CD14-positive monocyte (primary cell): ENCODE results near the gene TTLL10. TPM values are rescaled to one million over a fixed set of nuclear protein-coding genes. Genes with fewer than 3 reads are reported as not detected.

Experiments used
- DNase-seq, 3 donors: peaks; one replicate each; pipeline ENCODE4 v3.0.0-alpha.2; 2011 to 2022
- H2AFZ ChIP-seq: 2 replicates; pipeline ENCODE4 v1.6.0; 2012; ENCODE audit warnings: mild to moderate bottlenecking, low read depth, low read length, inconsistent platforms; ENCODE audit not compliant: insufficient read depth, poor library complexity, severe bottlenecking
- H3K27ac ChIP-seq, 2 donors: 1 replicate in 1 of 2; 2 replicates in 1 of 2; pipeline ENCODE4 v1.5.1; 2012 to 2013; ENCODE audit warnings: low read length in 2 of 2, control low read depth in 1 of 2, inconsistent platforms in 1 of 2, low read depth in 1 of 2, mild to moderate bottlenecking in 1 of 2
- H3K27me3 ChIP-seq, 2 donors: one replicate each; pipeline versions ENCODE4 v1.6.0 to v1.6.1; 2011 to 2013; ENCODE audit warnings: low read length in 2 of 2; ENCODE audit not compliant: control insufficient read depth in 2 of 2, insufficient read depth in 2 of 2
- H3K36me3 ChIP-seq, 2 donors: replicated peaks in 1 of 2; 1 replicate in 1 of 2; 2 replicates in 1 of 2; pipeline versions ENCODE4 v1.5.1 to v1.6.1; 2012 to 2013; ENCODE audit warnings: low read length in 2 of 2, control low read depth in 1 of 2, inconsistent platforms in 1 of 2, mild to moderate bottlenecking in 1 of 2; ENCODE audit not compliant: insufficient read depth in 2 of 2, control insufficient read depth in 1 of 2
- H3K4me1 ChIP-seq, 2 donors: 1 replicate in 1 of 2; 2 replicates in 1 of 2; pipeline versions ENCODE4 v1.5.1 to v1.6.1; 2012 to 2013; ENCODE audit warnings: low read length in 2 of 2, control low read depth in 1 of 2, inconsistent platforms in 1 of 2, mild to moderate bottlenecking in 1 of 2, moderate library complexity in 1 of 2; ENCODE audit not compliant: insufficient read depth in 2 of 2, control insufficient read depth in 1 of 2
- H3K4me2 ChIP-seq: replicated peaks from 2 replicates; pipeline ENCODE3; 2012; ENCODE audit warnings: low read length, moderate library complexity, mild to moderate bottlenecking; ENCODE audit not compliant: poor library complexity, severe bottlenecking; ENCODE audit errors: extremely low read depth
- H3K4me3 ChIP-seq, 3 experiments: fragments of 200-600 bp in 1 of 3; sonication (generic) in 1 of 3; replicated peaks in 1 of 3; 1 replicate in 2 of 3; 2 replicates in 1 of 3; pipeline ENCODE4 v1.5.1; 2011 to 2013; ENCODE audit warnings: low read length in 3 of 3, mild to moderate bottlenecking in 3 of 3, control low read depth in 2 of 3, low read depth in 2 of 3, inconsistent platforms in 1 of 3, moderate library complexity in 1 of 3
- H3K79me2 ChIP-seq: 2 replicates; pipeline ENCODE4 v1.6.0; 2012; ENCODE audit warnings: mild to moderate bottlenecking, control low read depth, inconsistent platforms, low read length, moderate library complexity; ENCODE audit not compliant: insufficient read depth
- H3K9ac ChIP-seq: 2 replicates; pipeline ENCODE4 v1.6.0; 2017; ENCODE audit warnings: low read length, mild to moderate bottlenecking; ENCODE audit not compliant: insufficient read depth, poor library complexity, severe bottlenecking
- H3K9me3 ChIP-seq, 2 donors: replicated peaks in 1 of 2; 1 replicate in 1 of 2; 2 replicates in 1 of 2; pipeline versions ENCODE4 v1.5.1 to v1.6.1; 2012 to 2013; ENCODE audit warnings: low read length in 2 of 2, control low read depth in 1 of 2; ENCODE audit not compliant: control insufficient read depth in 1 of 2, insufficient read depth in 1 of 2
- H4K20me1 ChIP-seq: 2 replicates; pipeline ENCODE4 v1.6.0; 2012; ENCODE audit warnings: mild to moderate bottlenecking, low read length, control low read depth, moderate library complexity; ENCODE audit not compliant: insufficient read depth
- H3K27ac Mint-ChIP-seq, 7 donors: one replicate each; pipeline ENCODE4 v1.8.0; 2020; ENCODE audit warnings: mild to moderate bottlenecking in 7 of 7, mixed read lengths in 7 of 7, moderate library complexity in 6 of 7, inconsistent platforms in 2 of 7
- H3K27me3 Mint-ChIP-seq, 3 donors: one replicate each; pipeline ENCODE4 v1.8.0; 2021 to 2022; ENCODE audit warnings: low read depth in 3 of 3, mild to moderate bottlenecking in 3 of 3, mixed read lengths in 3 of 3, moderate library complexity in 3 of 3, inconsistent platforms in 1 of 3
- H3K36me3 Mint-ChIP-seq, 2 donors: one replicate each; pipeline ENCODE4 v1.8.0; 2020; ENCODE audit warnings: mixed read lengths in 2 of 2, inconsistent platforms in 1 of 2, mild to moderate bottlenecking in 1 of 2
- H3K4me1 Mint-ChIP-seq: one replicate; pipeline ENCODE4 v1.8.0; 2020; ENCODE audit warnings: mild to moderate bottlenecking, mixed read lengths
- H3K4me3 Mint-ChIP-seq, 2 donors: one replicate each; pipeline ENCODE4 v1.8.0; 2020; ENCODE audit warnings: mild to moderate bottlenecking in 2 of 2, mixed read lengths in 2 of 2, moderate library complexity in 1 of 2
- H3K9me3 Mint-ChIP-seq, 7 donors: one replicate each; pipeline ENCODE4 v1.8.0; 2020 to 2022; ENCODE audit warnings: mixed read lengths in 7 of 7, mild to moderate bottlenecking in 6 of 7, moderate library complexity in 6 of 7, inconsistent platforms in 2 of 7
- WGBS: methylation state at CpG from one replicate; pipeline ENCODE4 v1.1.5; 2013; ENCODE audit warnings: missing lambda C conversion rate; ENCODE audit not compliant: insufficient coverage; 5-methylcytosine and 5-hydroxymethylcytosine counted together
- intact Hi-C, 2 donors: fragments of 100-400 bp; cut with micrococcal nuclease; formaldehyde crosslinking; loops; one replicate each; pipeline versions ENCODE4 v1.15.0 to v1.15.1; 2023
- polyA plus RNA-seq, 3 donors: library from polyadenylated mRNA; depleted of rRNA in 1 of 3; unstranded in 2 of 3; stranded (reverse) in 1 of 3; fragments of 300-500 nt in 2 of 3; fragments of >200 nt in 1 of 3; fragmentation: Illumina TruSeq in 2 of 3; gene quantifications; 1 replicate in 2 of 3; 2 replicates in 1 of 3; pipeline ENCODE4 v1.2.3, GENCODE V29; 2012 to 2021
- TF ChIP-seq, protein P1 (sequence below): fragments of 200-600 bp; IDR thresholded peaks from one replicate; pipeline ENCODE4 v1.8.0; 2022; ENCODE audit warnings: antibody characterized with exemption, mild to moderate bottlenecking

The TTLL10 gene
- polyA plus RNA-seq, 3 donors = 0.06 TPM; not detected in 2

DNA sequence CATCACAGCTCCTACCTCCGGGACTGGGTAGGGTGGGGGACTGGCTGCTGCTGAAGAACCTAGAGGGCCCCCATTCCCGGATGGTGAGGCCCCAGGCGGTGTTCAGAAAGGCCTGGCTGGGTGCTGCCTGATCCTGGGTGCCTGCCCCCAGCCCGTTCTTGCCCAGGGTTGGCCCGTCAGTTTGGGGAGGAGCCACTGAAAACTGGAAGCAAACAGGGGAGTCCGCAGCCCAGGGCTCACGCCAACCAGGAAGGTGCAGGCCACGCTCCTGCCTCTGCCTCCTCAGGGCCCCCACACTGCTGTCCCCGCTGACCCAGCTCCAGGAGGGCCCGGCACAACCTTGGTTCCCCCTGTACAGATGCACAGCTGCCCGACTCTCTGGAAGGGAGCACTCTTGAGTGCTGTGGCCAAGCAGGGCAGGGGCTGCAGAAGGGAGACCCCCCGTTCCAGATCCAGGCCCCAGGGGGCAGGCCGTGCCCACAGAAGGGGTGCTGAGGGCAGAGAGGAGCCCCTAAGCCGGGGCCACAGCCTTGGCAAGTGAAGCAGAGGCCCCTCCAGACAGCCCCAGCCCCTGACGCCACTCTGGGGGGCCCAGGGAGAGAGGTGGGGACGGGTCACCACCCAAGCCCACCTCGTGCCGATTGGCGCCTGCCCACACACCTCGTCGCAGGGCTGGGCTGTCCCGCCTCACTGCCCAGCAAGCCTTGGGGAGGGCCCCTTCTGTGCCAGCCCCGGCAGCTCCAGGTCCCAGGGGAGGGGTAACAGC, 67.3 kb downstream of the TTLL10 start:
- Histone ChIP-seq H2AFZ (no peak overlapping the region), H3K4me3 (no peak overlapping the region), H3K9ac (no peak overlapping the region), H3K36me3 (no peaks in the 10 kb centered on the region), H3K79me2 (no peaks in the 10 kb centered on the region), H3K27me3 (peaks cover 0 to 14% of the 10 kb centered on the region in 2 donors), H3K27ac (no peak overlapping the region), H3K4me2 (no peak overlapping the region), H3K4me1 (no peaks in the 10 kb centered on the region), H4K20me1 (no peaks in the 10 kb centered on the region), H3K9me3 (no peaks in the 10 kb centered on the region)
- intact Hi-C loops = no loop called here
- peaks cover 0 to 2% (median 0%) of the 10 kb centered on the region in 7 donors for H3K9me3 Mint-ChIP-seq
- H3K36me3 Mint-ChIP-seq = no peaks in the 10 kb centered on the region
- peak overlapping the region in 1 of 7 donors; percentile 45 for H3K27ac Mint-ChIP-seq
- H3K27me3 Mint-ChIP-seq = peaks cover 4 to 47% (median 5%) of the 10 kb centered on the region in 3 donors
- DNase-seq = no peak
- H3K4me3 Mint-ChIP-seq = no peak overlapping the region
- H3K4me1 Mint-ChIP-seq = no peaks in the 10 kb centered on the region
- TF ChIP-seq, protein P1, sequence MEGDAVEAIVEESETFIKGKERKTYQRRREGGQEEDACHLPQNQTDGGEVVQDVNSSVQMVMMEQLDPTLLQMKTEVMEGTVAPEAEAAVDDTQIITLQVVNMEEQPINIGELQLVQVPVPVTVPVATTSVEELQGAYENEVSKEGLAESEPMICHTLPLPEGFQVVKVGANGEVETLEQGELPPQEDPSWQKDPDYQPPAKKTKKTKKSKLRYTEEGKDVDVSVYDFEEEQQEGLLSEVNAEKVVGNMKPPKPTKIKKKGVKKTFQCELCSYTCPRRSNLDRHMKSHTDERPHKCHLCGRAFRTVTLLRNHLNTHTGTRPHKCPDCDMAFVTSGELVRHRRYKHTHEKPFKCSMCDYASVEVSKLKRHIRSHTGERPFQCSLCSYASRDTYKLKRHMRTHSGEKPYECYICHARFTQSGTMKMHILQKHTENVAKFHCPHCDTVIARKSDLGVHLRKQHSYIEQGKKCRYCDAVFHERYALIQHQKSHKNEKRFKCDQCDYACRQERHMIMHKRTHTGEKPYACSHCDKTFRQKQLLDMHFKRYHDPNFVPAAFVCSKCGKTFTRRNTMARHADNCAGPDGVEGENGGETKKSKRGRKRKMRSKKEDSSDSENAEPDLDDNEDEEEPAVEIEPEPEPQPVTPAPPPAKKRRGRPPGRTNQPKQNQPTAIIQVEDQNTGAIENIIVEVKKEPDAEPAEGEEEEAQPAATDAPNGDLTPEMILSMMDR = no peak
- WGBS = 53% methylated on average over 18 of the region's 23 CpGs

DNA sequence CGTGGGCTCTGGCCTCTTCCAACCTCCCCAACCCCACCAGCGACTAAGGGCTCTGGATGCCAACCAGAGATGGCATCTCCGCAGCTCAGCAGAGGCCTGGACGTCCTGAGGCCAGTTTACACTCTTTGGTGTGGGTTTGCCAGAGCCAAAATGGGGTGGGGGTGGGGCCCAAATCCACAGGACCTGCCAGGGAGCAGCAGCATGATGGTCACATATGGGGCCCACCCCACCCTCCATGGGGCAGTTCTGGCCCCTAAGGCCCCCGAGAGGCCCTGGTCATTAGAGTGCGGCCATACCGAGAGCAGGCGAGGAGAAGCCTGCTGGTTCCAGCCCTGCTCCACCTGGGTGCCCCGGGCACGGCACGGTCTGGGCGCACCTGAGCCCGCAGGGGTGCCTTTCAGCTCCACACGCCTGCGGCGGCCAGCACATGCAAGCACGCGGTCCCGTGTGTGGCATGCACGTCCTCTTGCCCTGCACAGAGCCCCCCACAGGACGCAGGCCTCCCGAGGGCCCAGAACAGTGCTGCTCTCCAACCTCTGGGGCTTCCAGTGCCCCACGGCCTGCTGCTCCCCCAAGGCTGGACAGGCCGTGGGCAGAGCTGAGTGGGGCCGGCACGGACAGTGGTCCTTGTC, 68.0 kb downstream of the TTLL10 start:
- H3K4me1 Mint-ChIP-seq = no peaks in the 10 kb centered on the region
- H3K9ac ChIP-seq = no peak overlapping the region
- H3K4me2 ChIP-seq = no peak overlapping the region
- H3K27ac Mint-ChIP-seq = no peak overlapping the region
- no peaks in the 10 kb centered on the region for H3K4me1 ChIP-seq
- TF ChIP-seq, protein P1 = no peak
- peaks cover 0 to 15% of the 10 kb centered on the region in 2 donors for H3K27me3 ChIP-seq
- 92% methylated on average over 23 of the region's 26 CpGs for WGBS
- no peak overlapping the region for H3K4me3 ChIP-seq
- no peaks in the 10 kb centered on the region for H3K9me3 ChIP-seq
- intact Hi-C loops = no loop called here
- no peaks in the 10 kb centered on the region for H3K36me3 ChIP-seq
- H4K20me1 ChIP-seq = no peaks in the 10 kb centered on the region
- H3K36me3 Mint-ChIP-seq = no peaks in the 10 kb centered on the region
- H3K9me3 Mint-ChIP-seq = peaks cover 0 to 2% (median 0%) of the 10 kb centered on the region in 7 donors
- no peak overlapping the region for H2AFZ ChIP-seq
- H3K4me3 Mint-ChIP-seq = no peak overlapping the region
- no peak overlapping the region for H3K27ac ChIP-seq
- peaks cover 4 to 49% (median 8%) of the 10 kb centered on the region in 3 donors for H3K27me3 Mint-ChIP-seq
- H3K79me2 ChIP-seq = no peaks in the 10 kb centered on the region
- DNase-seq = no peak
